ENCODE results near the gene ADGRD1. TPM values are rescaled to one million over a fixed set of nuclear protein-coding genes. Genes with fewer than 3 reads are reported as not detected.

Gene ADGRD1
- total RNA-seq, 2 experiments from 2014 or later, result 0.64 to 1.0 TPM

DNA sequence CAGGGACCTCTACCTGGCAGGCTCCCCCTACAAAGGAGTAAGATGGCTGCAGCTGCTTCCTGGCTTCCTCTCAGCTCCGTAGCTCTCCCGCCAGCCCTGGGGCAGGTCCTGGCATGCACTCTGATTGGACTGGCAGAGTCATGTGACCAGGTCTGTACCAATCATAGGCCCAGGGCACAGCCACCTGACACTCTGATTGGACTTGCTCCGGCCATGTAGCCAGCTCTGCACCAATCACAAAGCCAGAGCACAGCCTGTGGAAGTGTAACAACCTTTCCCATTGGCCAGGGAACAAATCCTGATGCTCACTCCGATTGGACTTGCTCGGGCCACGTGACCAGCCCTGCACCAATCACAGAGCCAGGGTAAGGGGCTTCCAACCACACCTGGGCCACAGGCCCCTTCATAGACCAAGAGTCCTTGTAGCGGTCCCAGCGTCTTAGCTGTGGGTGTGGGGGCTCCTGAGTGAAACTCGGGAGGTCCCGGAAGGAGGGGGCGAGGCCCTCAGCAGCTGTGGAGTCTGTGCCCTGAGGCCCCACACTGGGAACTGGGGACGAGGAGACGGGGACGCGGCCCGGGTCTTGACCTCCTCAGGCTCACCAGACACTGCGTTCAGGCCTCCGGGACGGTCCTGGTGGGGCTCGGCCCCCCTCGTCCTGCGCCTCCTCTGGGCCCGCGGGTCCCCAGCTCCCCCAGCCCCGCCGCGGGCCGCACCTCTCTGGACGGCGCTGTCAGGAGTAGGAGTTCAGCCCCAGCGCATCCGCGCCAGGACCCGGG lies 210.6 kb downstream of the ADGRD1 start:
- Mint-ChIP-seq H3K9me3 (no peaks in the 10 kb centered on the region), H3K4me3 (no peak overlapping the region)
- POLR2A ChIA-PET, result no interaction called here

DNA sequence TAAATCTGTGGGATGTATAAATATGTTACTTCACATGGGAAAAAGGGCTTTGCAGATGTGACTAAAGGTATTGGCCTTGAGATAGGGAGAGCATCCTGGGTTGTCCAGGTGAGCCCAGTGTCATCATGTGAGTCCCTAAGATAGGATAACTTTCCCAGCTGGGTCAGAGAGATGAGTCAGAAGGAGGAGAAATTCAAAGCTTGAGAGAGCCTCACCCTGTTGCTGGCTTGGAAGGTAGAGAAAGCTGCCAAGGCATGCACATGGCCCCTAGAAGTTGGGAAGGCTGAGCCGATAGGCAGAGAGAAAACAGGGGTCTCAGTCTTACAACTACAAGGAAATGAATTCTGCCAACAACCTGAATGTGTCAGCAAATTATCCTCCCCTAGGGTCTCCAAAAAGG lies 213.0 kb downstream of the ADGRD1 start:
- ChIA-PET CTCF (no interaction called here), POLR2A (no interaction called here)
- no peaks in the 10 kb centered on the region for H3K4me1 Mint-ChIP-seq (ENCODE audit: low read depth)
- no peak for DNase-seq
- H3K27me3 Mint-ChIP-seq, result peaks cover 23% of the 10 kb centered on the region
- intact Hi-C loops (cut with micrococcal nuclease), result no loop called here
- H3K4me3 Mint-ChIP-seq, result no peak overlapping the region
- H3K9me3 Mint-ChIP-seq, result no peaks in the 10 kb centered on the region
- H3K27ac Mint-ChIP-seq, result no peak overlapping the region
- H3K36me3 Mint-ChIP-seq, result no peaks in the 10 kb centered on the region

More for the DNA sequence above, 210.6 kb downstream of the ADGRD1 start:
- H3K4me1 Mint-ChIP-seq (ENCODE audit: low read depth), result no peaks in the 10 kb centered on the region
- H3K27ac Mint-ChIP-seq, result no peak overlapping the region
- intact Hi-C loops (cut with micrococcal nuclease), result no loop called here
- peaks cover 17% of the 10 kb centered on the region for H3K27me3 Mint-ChIP-seq
- CTCF ChIA-PET, result no interaction called here
- DNase-seq, result no peak
- H3K36me3 Mint-ChIP-seq, result no peaks in the 10 kb centered on the region

DNA sequence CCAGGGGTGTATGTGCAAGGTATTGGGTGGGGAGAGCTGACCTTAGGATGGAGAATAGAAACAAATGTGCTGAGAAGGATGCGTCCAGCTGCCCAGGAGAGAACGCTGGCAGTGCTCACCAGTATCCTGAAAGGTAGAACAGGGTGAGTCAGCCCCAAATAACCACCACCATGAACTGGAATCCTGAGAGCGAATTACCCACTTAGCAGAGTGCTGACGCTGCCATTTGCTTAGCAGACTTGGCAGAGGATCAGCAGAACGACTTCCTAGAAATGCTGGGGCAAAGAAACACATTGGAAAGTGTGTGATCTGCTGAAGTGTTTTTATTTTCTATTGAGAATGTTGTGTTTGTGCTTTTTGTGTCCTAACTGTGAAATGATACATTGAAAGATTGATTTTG lies 213.6 kb downstream of the ADGRD1 start:
- no peak for DNase-seq
- CTCF ChIA-PET, result no interaction called here
- no peak overlapping the region for H3K4me3 Mint-ChIP-seq
- H3K27me3 Mint-ChIP-seq, result peaks cover 23% of the 10 kb centered on the region
- H3K4me1 Mint-ChIP-seq (ENCODE audit: low read depth), result no peaks in the 10 kb centered on the region
- H3K36me3 Mint-ChIP-seq, result no peaks in the 10 kb centered on the region
- intact Hi-C loops (cut with micrococcal nuclease), result no loop called here
- POLR2A ChIA-PET, result no interaction called here
- no peak overlapping the region for H3K27ac Mint-ChIP-seq
- H3K9me3 Mint-ChIP-seq, result no peaks in the 10 kb centered on the region

DNA sequence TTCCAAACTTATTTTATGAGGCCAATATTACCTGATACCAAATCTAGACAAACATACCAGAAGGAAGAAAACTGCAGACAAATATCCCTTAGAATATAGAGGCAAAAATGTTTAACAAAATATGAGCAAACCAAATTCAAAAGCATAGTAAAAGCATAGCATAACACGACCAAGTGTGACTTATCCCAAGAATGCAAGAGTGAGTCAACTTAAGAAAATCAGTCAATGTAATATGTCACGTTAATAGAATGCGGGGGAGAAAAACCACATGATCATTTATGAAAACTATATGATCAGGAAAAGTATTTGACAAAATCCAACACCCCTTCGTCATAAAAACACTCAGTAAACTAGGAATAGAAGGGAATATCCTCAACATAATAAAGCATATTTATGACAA lies 217.3 kb downstream of the ADGRD1 start:
- Mint-ChIP-seq H3K4me3 (no peak overlapping the region), H3K9me3 (peaks cover 11% of the 10 kb centered on the region), H3K27ac (no peak overlapping the region), H3K36me3 (peaks cover 4% of the 10 kb centered on the region), H3K27me3 (peaks cover 22% of the 10 kb centered on the region), H3K4me1 (ENCODE audit: low read depth) (no peaks in the 10 kb centered on the region)
- POLR2A ChIA-PET, result no interaction called here
- no peak for DNase-seq
- CTCF ChIA-PET, result no interaction called here
- intact Hi-C loops (cut with micrococcal nuclease), result no loop called here

DNA sequence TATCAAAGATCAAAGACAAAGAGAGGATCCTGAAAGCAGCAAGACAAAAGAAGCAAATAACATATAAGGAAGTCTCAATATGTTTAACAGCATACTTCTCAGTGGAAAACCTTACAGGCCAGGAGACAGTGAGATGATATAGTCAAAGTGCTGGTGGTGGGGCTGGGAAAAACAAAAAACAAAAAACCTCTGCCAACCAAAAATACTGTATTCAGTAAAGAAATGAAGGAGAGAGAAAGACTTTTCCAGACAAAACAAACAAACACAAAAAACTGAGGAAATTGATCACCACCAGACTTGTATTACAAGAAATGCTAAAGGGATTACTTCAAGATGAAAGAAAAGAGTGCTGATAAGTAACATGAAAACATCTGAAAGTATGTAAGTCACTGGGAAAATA lies 221.2 kb downstream of the ADGRD1 start:
- Mint-ChIP-seq H3K27me3 (peaks cover 21% of the 10 kb centered on the region), H3K27ac (no peak overlapping the region), H3K4me1 (ENCODE audit: low read depth) (no peaks in the 10 kb centered on the region), H3K36me3 (peaks cover 4% of the 10 kb centered on the region), H3K4me3 (no peak overlapping the region), H3K9me3 (peaks cover 16% of the 10 kb centered on the region)
- intact Hi-C loops (cut with micrococcal nuclease), result no loop called here
- POLR2A ChIA-PET, result no interaction called here
- CTCF ChIA-PET, result interaction anchor here (1.3 kb wide), 1 partner anchor 43 kb away, joined by 3 read pairs; no protein-coding TSS in a partner anchor
- DNase-seq, result no peak

DNA sequence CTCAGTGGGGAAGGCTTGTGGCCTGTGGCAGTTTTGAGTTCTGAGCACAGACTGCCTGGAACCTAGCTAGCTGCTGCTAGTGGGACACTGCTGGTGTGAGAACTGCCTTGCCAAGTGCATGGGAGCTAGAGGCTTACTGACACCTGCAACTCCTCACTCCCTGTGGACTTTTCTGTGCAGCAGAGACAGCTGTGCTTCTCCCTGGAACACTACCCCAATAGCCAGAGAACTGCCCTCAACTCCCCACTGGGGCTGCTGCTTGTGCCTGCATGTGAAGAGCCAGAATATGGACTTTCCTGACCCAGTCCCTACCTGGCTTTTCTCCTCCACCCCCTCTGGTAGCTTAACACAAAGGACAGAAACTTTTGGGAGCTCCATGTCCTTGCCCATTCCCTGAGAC lies 222.6 kb downstream of the ADGRD1 start:
- no peaks in the 10 kb centered on the region for H3K4me1 Mint-ChIP-seq (ENCODE audit: low read depth)
- ChIA-PET CTCF (no interaction called here), POLR2A (no interaction called here)
- H3K4me3 Mint-ChIP-seq, result no peak overlapping the region
- H3K9me3 Mint-ChIP-seq, result peaks cover 16% of the 10 kb centered on the region
- peaks cover 23% of the 10 kb centered on the region for H3K27me3 Mint-ChIP-seq
- intact Hi-C loops (cut with micrococcal nuclease), result no loop called here
- DNase-seq, result no peak
- H3K27ac Mint-ChIP-seq, result no peak overlapping the region
- H3K36me3 Mint-ChIP-seq, result peaks cover 4% of the 10 kb centered on the region

DNA sequence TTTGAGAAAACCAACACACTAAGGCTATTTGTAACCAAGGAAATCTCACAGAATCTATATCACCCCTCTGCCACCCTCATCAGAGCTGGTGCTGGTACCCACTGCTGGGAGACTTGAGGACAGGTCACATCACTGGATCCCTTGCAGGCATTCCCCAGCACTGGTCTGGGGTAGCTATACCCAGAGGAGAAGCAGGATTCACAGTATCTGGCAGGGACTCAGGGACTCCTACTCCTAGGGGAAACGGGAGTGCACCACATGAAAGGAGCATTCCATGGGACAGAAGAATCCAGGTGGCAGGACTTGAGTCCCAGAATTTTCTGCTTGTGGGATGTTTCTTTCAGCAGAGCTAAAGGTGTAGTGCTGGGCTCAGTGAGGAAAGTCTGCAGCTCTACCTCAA lies 223.2 kb downstream of the ADGRD1 start:
- Mint-ChIP-seq H3K36me3 (peaks cover 4% of the 10 kb centered on the region), H3K4me3 (no peak overlapping the region), H3K4me1 (ENCODE audit: low read depth) (no peaks in the 10 kb centered on the region), H3K9me3 (peaks cover 16% of the 10 kb centered on the region), H3K27me3 (peaks cover 20% of the 10 kb centered on the region), H3K27ac (no peak overlapping the region)
- CTCF ChIA-PET, result no interaction called here
- no peak for DNase-seq
- intact Hi-C loops (cut with micrococcal nuclease), result no loop called here
- POLR2A ChIA-PET, result no interaction called here

DNA sequence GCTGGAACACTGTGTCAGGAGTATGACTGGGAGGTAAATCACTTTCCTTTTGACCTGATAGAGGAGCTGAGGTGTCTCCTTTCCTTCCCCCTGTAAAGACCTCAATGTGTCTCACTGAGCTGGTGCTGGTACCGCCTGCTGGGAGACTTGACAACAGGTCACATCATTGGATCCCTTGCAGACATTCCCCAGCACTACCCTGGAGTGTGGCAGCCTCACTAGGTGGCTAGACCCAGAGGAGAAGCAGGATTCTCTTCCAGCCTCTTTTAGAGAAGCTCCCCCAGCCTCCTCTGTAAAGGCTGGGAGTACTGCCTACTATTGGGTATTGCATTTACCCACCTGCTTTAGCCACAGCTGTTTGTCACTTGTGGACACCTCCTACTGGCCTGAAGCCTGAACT lies 223.9 kb downstream of the ADGRD1 start:
- no peak for DNase-seq
- POLR2A ChIA-PET, result no interaction called here
- no peaks in the 10 kb centered on the region for H3K4me1 Mint-ChIP-seq (ENCODE audit: low read depth)

DNA sequence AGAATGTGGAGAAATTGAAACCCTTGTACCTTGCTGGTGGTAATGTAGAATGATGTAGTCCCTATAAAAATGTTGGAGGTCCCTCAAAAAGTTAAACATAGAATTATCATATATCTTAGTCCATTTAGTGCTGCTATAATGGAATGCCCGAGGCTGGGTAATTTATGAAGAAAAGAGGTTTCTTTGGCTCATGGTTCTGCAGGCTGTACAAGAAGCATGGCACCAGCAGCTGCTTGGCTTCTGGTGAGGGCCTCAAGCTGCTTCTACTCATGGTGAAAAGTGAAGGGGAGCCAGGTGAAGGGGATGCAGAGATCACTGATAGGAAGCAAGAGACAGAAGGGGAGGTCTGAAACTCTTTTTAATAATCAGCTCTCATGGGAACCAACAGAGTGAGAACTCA lies 233.9 kb downstream of the ADGRD1 start:
- intact Hi-C loops (cut with micrococcal nuclease), result no loop called here
- DNase-seq, result no peak
- peaks cover 10% of the 10 kb centered on the region for H3K9me3 Mint-ChIP-seq
- no peak overlapping the region for H3K27ac Mint-ChIP-seq
- H3K36me3 Mint-ChIP-seq, result no peaks in the 10 kb centered on the region
- H3K27me3 Mint-ChIP-seq, result peaks cover 1% of the 10 kb centered on the region
- H3K4me3 Mint-ChIP-seq, result no peak overlapping the region
- CTCF ChIA-PET, result no interaction called here
- POLR2A ChIA-PET, result no interaction called here
- no peaks in the 10 kb centered on the region for H3K4me1 Mint-ChIP-seq (ENCODE audit: low read depth)

More for the DNA sequence above, 223.9 kb downstream of the ADGRD1 start:
- Mint-ChIP-seq H3K4me3 (no peak overlapping the region), H3K36me3 (peaks cover 4% of the 10 kb centered on the region), H3K27ac (no peak overlapping the region), H3K9me3 (peaks cover 16% of the 10 kb centered on the region), H3K27me3 (peaks cover 19% of the 10 kb centered on the region)
- intact Hi-C loops (cut with micrococcal nuclease), result no loop called here
- CTCF ChIA-PET, result interaction anchor here (0.6 kb wide), 1 partner anchor 29 kb away, joined by 3 read pairs; no protein-coding TSS in a partner anchor

DNA sequence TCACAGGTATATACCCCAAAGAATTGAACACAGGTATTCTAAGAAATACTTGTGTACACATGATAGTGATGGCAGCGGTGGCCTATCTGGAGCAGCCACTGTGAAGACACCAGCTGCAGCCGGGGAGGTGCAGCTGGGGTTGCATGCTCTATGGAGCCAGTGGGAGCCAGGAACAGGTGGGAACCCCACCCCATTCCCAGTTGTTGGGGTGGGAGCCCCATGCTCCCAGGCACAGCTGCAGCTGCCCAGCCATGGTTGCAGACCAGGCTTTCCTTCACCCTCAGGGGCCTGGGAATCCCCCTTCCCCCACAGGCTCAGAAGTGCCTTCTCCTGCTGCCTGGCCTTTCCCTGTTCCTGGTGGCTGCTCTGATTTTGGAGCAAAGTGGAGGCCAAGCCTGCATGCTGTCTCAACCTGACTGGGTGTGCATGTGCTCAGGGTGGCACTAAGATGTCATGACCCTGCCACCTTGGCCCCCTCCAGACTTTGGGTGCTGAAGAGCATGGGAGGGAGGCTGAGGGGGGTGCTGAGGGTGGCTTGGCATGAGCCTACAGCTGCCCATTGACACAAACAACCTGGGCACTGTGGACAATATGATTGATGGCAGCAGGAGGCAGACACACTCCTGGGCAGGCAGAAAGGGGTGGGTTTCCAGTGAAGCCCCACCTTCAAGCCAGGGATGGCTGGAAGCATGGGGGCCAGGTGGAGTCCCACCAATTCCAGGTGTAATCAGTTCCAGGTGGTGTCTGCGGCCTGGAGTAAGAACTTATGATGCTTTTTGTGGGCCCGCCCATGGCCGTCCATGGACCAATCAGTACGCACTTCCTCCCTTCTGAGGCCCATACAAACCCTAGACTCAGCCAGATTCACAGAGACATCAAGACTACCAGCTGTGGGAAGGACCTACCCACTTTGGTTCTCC lies 234.7 kb downstream of the ADGRD1 start:
- H3K4me3 Mint-ChIP-seq, result no peak overlapping the region
- H3K4me1 Mint-ChIP-seq (ENCODE audit: low read depth), result no peaks in the 10 kb centered on the region
- peaks cover 10% of the 10 kb centered on the region for H3K9me3 Mint-ChIP-seq
- intact Hi-C loops (cut with micrococcal nuclease), result no loop called here
- CTCF ChIA-PET, result no interaction called here
- H3K27me3 Mint-ChIP-seq, result peaks cover 1% of the 10 kb centered on the region
- H3K36me3 Mint-ChIP-seq, result no peaks in the 10 kb centered on the region
- H3K27ac Mint-ChIP-seq, result no peak overlapping the region
- POLR2A ChIA-PET, result no interaction called here
- no peak for DNase-seq

DNA sequence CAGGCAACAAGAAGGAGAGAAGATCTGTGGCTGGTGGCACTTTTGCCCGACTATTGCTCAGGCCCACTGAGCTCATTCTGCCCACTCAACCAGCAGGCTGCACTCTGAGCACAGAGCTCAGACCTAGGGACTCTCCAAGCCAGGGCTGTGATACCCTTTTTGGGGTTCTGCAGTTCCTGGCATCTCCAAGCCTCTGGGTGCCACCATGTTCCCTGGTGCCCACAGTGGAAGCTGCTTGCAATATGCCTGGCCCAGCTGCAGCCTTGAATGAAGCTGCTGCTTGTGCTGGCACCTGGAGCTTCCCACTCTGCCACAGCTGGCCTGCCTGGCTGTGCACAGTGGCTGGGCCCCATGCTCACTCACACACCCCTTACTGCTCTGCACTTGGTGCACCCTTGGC lies 236.1 kb downstream of the ADGRD1 start:
- ChIA-PET CTCF (no interaction called here), POLR2A (no interaction called here)
- Mint-ChIP-seq H3K36me3 (no peaks in the 10 kb centered on the region), H3K4me1 (ENCODE audit: low read depth) (no peaks in the 10 kb centered on the region), H3K27ac (no peak overlapping the region), H3K9me3 (peaks cover 4% of the 10 kb centered on the region), H3K27me3 (peaks cover 5% of the 10 kb centered on the region), H3K4me3 (no peak overlapping the region)
- no peak for DNase-seq
- intact Hi-C loops (cut with micrococcal nuclease), result no loop called here

DNA sequence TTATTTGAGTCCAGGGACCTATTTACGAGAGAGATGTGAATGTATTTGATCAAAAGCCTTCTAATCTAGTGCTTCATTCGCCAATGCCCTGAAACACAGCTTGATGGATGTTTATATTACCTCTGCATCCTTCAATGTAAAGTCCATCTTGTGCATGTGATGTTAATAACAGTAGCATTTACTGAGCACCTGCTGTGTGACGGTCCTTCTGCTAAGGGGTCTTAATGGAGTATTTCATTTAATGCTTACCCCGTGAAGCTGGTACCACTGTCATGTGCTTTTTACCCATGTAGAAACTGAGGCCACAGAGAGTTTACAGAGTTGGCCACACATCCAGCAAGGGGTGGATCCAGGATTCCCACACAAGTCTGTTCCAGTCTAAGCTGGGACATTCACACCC lies 237.3 kb downstream of the ADGRD1 start:
- intact Hi-C loops (cut with micrococcal nuclease), result no loop called here
- Mint-ChIP-seq H3K4me3 (no peak overlapping the region), H3K27ac (no peak overlapping the region), H3K36me3 (no peaks in the 10 kb centered on the region), H3K27me3 (peaks cover 5% of the 10 kb centered on the region), H3K9me3 (peaks cover 4% of the 10 kb centered on the region), H3K4me1 (ENCODE audit: low read depth) (no peaks in the 10 kb centered on the region)
- POLR2A ChIA-PET, result no interaction called here
- no peak for DNase-seq
- CTCF ChIA-PET, result no interaction called here
